Hepatocyte (in vitro differentiated cells): ENCODE results near the gene UBTD2. TPM values are rescaled to one million over a fixed set of nuclear protein-coding genes. Genes with fewer than 3 reads are reported as not detected.

ENCODE experiments used
- DNase-seq: peaks from one replicate; pipeline ENCODE4 v3.0.0-alpha.2; 2016; ENCODE audit warnings: low spot score
- H2AFZ ChIP-seq: fragments of 200-600 bp; sonication (generic); 2 replicates; pipeline ENCODE4 v1.6.0; 2016; ENCODE audit warnings: antibody characterized with exemption, mild to moderate bottlenecking
- H3K27ac ChIP-seq: fragments of 200-600 bp; sonication (generic); 2 replicates; pipeline ENCODE4 v1.5.1; 2016; ENCODE audit warnings: mild to moderate bottlenecking
- H3K27me3 ChIP-seq: fragments of 200-600 bp; sonication (generic); 2 replicates; pipeline ENCODE4 v1.6.1; 2016
- H3K36me3 ChIP-seq: fragments of 200-600 bp; sonication (generic); replicated peaks from 2 replicates; pipeline ENCODE4 v1.5.1; 2016; ENCODE audit warnings: low read depth; ENCODE audit not compliant: insufficient read depth
- H3K4me1 ChIP-seq: fragments of 200-600 bp; sonication (generic); 2 replicates; pipeline ENCODE4 v1.5.1; 2016; ENCODE audit warnings: mild to moderate bottlenecking, moderate library complexity; ENCODE audit not compliant: insufficient read depth
- H3K4me2 ChIP-seq: fragments of 200-600 bp; sonication (generic); 2 replicates; pipeline ENCODE4 v1.6.0; 2016
- H3K4me3 ChIP-seq: fragments of 200-600 bp; sonication (generic); 2 replicates; pipeline ENCODE4 v1.5.1; 2016; ENCODE audit warnings: mild to moderate bottlenecking
- H3K79me2 ChIP-seq: fragments of 200-600 bp; sonication (generic); 2 replicates; pipeline ENCODE4 v1.6.0; 2017; ENCODE audit warnings: mild to moderate bottlenecking
- H3K9me2 ChIP-seq: fragments of 200-600 bp; sonication (generic); replicated peaks from 2 replicates; pipeline ENCODE4 v1.6.0; 2017; ENCODE audit warnings: mild to moderate bottlenecking; ENCODE audit not compliant: insufficient read depth
- H3K9me3 ChIP-seq: fragments of 200-600 bp; sonication (generic); 2 replicates; pipeline ENCODE4 v1.5.1; 2016; ENCODE audit warnings: low read depth, mild to moderate bottlenecking
- H4K20me1 ChIP-seq: fragments of 200-600 bp; sonication (generic); 2 replicates; pipeline ENCODE4 v1.6.0; 2016; ENCODE audit warnings: mild to moderate bottlenecking; ENCODE audit not compliant: insufficient read depth, poor library complexity, severe bottlenecking
- EZH2 ChIP-seq: fragments of 200-600 bp; sonication (generic); IDR thresholded peaks from 2 replicates; pipeline ENCODE4 v1.6.1; 2016; ENCODE audit warnings: antibody characterized with exemption, mild to moderate bottlenecking, borderline replicate concordance
- EZH2phosphoT487 ChIP-seq: fragments of 200-600 bp; sonication (generic); IDR thresholded peaks from one replicate; pipeline ENCODE4 v1.6.1; 2018; ENCODE audit warnings: antibody characterized with exemption, mild to moderate bottlenecking, low read depth, moderate library complexity; ENCODE audit not compliant: unreplicated experiment, severe bottlenecking
- WGBS: methylation state at CpG from one replicate; pipeline ENCODE4 v1.1.6; 2016; ENCODE audit warnings: low lambda C conversion rate; ENCODE audit errors: missing lambda C conversion rate; 5-methylcytosine and 5-hydroxymethylcytosine counted together
- polyA plus RNA-seq: library from polyadenylated mRNA; unstranded; fragments of >200 nt; fragmentation: Nextera tagmentation; extraction: Ambion mirVana; gene quantifications from 2 replicates; pipeline ENCODE4 v1.2.1, GENCODE V29; 2016
- total RNA-seq: library from RNA; depleted of rRNA; stranded (reverse); fragments of >200 nt; gene quantifications from 2 replicates; pipeline ENCODE4 v1.2.3, GENCODE V29; 2014
- TF ChIP-seq, protein P1 (sequence below): fragments of 200-600 bp; sonication (generic); IDR thresholded peaks from 2 replicates; pipeline ENCODE4 v1.5.1; 2016; ENCODE audit warnings: antibody characterized with exemption, mild to moderate bottlenecking; ENCODE audit not compliant: poor library complexity

UBTD2 gene
- total and polyA plus RNA-seq, 2 experiments from 2014 or later, result 27.4 to 51.7 TPM

GRCh38 chr5:172245046-172245445, 38.5 kb downstream of the UBTD2 start:
- Histone ChIP-seq H4K20me1 (peaks cover 26% of the 10 kb centered on the region), H3K36me3 (no peaks in the 10 kb centered on the region), H3K27ac (no peak overlapping the region), H3K9me3 (no peaks in the 10 kb centered on the region), H3K9me2 (no peaks in the 10 kb centered on the region), H3K4me2 (no peak overlapping the region), H3K4me3 (no peak overlapping the region), H3K79me2 (peaks cover 99% of the 10 kb centered on the region), H3K4me1 (no peaks in the 10 kb centered on the region), H3K27me3 (no peaks in the 10 kb centered on the region), H2AFZ (no peak overlapping the region)
- 92% methylated on average over 2 of the region's 2 CpGs for WGBS
- DNase-seq, result no peak
- TF ChIP-seq EZH2 (no peak), EZH2phosphoT487 (no peak)
- TF ChIP-seq, protein P1, sequence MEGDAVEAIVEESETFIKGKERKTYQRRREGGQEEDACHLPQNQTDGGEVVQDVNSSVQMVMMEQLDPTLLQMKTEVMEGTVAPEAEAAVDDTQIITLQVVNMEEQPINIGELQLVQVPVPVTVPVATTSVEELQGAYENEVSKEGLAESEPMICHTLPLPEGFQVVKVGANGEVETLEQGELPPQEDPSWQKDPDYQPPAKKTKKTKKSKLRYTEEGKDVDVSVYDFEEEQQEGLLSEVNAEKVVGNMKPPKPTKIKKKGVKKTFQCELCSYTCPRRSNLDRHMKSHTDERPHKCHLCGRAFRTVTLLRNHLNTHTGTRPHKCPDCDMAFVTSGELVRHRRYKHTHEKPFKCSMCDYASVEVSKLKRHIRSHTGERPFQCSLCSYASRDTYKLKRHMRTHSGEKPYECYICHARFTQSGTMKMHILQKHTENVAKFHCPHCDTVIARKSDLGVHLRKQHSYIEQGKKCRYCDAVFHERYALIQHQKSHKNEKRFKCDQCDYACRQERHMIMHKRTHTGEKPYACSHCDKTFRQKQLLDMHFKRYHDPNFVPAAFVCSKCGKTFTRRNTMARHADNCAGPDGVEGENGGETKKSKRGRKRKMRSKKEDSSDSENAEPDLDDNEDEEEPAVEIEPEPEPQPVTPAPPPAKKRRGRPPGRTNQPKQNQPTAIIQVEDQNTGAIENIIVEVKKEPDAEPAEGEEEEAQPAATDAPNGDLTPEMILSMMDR, result no peak

DNA sequence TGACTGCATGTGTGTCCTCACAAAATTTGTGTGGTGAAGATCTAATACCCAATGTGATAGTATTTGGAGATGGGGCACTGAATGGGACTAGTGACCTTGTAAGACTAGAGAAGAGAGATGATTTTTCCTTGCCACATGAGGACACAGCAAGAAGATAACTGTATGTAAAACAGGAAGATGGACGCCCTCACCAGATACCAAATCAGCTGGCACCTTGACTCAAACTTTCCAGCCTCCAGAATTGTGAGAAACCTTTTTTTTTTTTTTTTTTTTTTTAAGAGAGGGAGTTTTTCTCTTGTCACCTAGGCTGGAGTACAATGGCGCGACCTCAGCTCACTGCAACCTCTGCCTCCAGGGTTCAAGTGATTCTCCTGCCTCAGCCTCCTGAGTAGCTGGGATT, 40.3 kb downstream of the UBTD2 start:
- H3K9me2 ChIP-seq, result no peaks in the 10 kb centered on the region
- no peaks in the 10 kb centered on the region for H3K27me3 ChIP-seq
- no peak for DNase-seq
- no peak overlapping the region for H3K4me2 ChIP-seq
- no peak overlapping the region for H2AFZ ChIP-seq
- no peak overlapping the region for H3K27ac ChIP-seq
- H3K79me2 ChIP-seq, result peaks cover 100% of the 10 kb centered on the region
- H3K36me3 ChIP-seq, result no peaks in the 10 kb centered on the region
- no peaks in the 10 kb centered on the region for H3K4me1 ChIP-seq
- no peaks in the 10 kb centered on the region for H3K9me3 ChIP-seq
- H3K4me3 ChIP-seq, result no peak overlapping the region
- H4K20me1 ChIP-seq, result peaks cover 26% of the 10 kb centered on the region
- 99% methylated on average over 3 of the region's 3 CpGs for WGBS
- TF ChIP-seq, protein P1, result no peak
- no peak for TF ChIP-seq EZH2phosphoT487
- TF ChIP-seq EZH2, result no peak

DNA sequence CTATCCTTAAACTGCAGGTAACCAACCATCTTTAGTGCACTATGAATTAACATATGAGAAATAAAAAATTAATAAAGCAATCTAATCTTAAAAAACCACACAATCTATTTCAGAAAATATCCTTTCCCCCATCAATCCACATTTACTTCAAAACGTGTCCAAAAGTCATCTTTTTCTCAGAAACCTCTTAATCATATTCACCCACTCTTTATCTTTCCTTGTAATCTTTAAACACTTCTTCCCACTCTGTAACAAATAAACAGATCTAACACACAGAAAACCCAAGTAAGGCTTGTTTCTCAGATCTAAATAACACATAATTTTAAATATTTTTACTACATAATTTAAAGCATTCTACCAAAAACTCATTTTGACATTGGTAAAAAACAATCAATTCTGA, 45.2 kb downstream of the UBTD2 start:
- H3K9me3 ChIP-seq, result no peaks in the 10 kb centered on the region
- H3K4me3 ChIP-seq, result no peak overlapping the region
- H3K4me1 ChIP-seq, result peaks cover 12% of the 10 kb centered on the region
- no peak overlapping the region for H3K4me2 ChIP-seq
- H3K27ac ChIP-seq, result no peak overlapping the region
- no peak overlapping the region for H2AFZ ChIP-seq
- H3K27me3 ChIP-seq, result no peaks in the 10 kb centered on the region
- peaks cover 90% of the 10 kb centered on the region for H3K79me2 ChIP-seq
- no peaks in the 10 kb centered on the region for H3K36me3 ChIP-seq
- 49% methylated on average over 1 of the region's 1 CpG for WGBS
- peaks cover 27% of the 10 kb centered on the region for H4K20me1 ChIP-seq
- no peak for TF ChIP-seq EZH2phosphoT487
- TF ChIP-seq EZH2, result no peak
- TF ChIP-seq, protein P1, result no peak
- no peak for DNase-seq
- no peaks in the 10 kb centered on the region for H3K9me2 ChIP-seq
